Lung microvascular endothelial cell (primary cell): Measurements from ENCODE around the gene HIVEP1. TPM values are rescaled to one million over a fixed set of nuclear protein-coding genes. Genes with fewer than 3 reads are reported as not detected.
A peak's percentile ranks its signal among the peaks of the same experiment; 100 is the strongest.

Experiments used
- DNase-seq, 2 donors: peaks; one replicate each; pipeline versions ENCODE4 v3.0.0 to v3.0.0-alpha.2; 2010; ENCODE audit warnings: low read depth in 2 of 2
- total RNA-seq: library from RNA; depleted of rRNA; stranded (reverse); fragments of >200 nt; gene quantifications from 2 replicates; pipeline ENCODE4 v1.2.1, GENCODE V29; 2014

The HIVEP1 gene
- total RNA-seq, 1 donor from 2014 or later = 8.5 TPM

- no peak for DNase-seq
These were observed 17.1 kb upstream of the HIVEP1 start for GRCh38 chr6:11994875-11995461.

- no peak for DNase-seq
These were observed 15.4 kb upstream of the HIVEP1 start for GRCh38 chr6:11996751-11997150.

GRCh38 chr6:11999246-11999645 lies 12.9 kb upstream of the HIVEP1 start:
- no peak for DNase-seq

GRCh38 chr6:12000174-12000573 lies 11.9 kb upstream of the HIVEP1 start:
- no peak for DNase-seq

GRCh38 chr6:12001004-12001705 lies 11.0 kb upstream of the HIVEP1 start:
- peak in 1 of 2 donors; percentile 17 for DNase-seq

- no peak for DNase-seq
These were observed 10.2 kb upstream of the HIVEP1 start for GRCh38 chr6:12001706-12002435.

GRCh38 chr6:12007473-12007872 lies 4.6 kb upstream of the HIVEP1 start:
- DNase-seq = no peak

GRCh38 chr6:12007887-12008286 lies 4.2 kb upstream of the HIVEP1 start:
- no peak for DNase-seq

GRCh38 chr6:12008366-12009179 lies 3.5 kb upstream of the HIVEP1 start:
- DNase-seq = peak; percentile 80 to 89

- DNase-seq = no peak
These were observed 2.9 kb upstream of the HIVEP1 start for GRCh38 chr6:12009180-12009685.

- DNase-seq = peak; percentile 69 to 82
These were observed 2.1 kb upstream of the HIVEP1 start for GRCh38 chr6:12009876-12010634.

- no peak for DNase-seq
These were observed 1.4 kb upstream of the HIVEP1 start for GRCh38 chr6:12010635-12011275.

- peak; percentile 99 for DNase-seq
These were observed 655 bp upstream of the HIVEP1 start for GRCh38 chr6:12011276-12012037.

- peak; percentile 80 to 94 for DNase-seq
These were observed 620 bp downstream of the HIVEP1 start for GRCh38 chr6:12012558-12013306.

- no peak for DNase-seq
These were observed 1.2 kb downstream of the HIVEP1 start for GRCh38 chr6:12013307-12013719.

GRCh38 chr6:12014027-12014872 lies 2.1 kb downstream of the HIVEP1 start:
- peak; percentile 49 to 92 for DNase-seq

GRCh38 chr6:12014873-12015149 lies 2.7 kb downstream of the HIVEP1 start:
- DNase-seq = no peak

GRCh38 chr6:12017263-12017662 lies 5.2 kb downstream of the HIVEP1 start:
- DNase-seq = no peak
